Peyer's patch (tissue), 4 donors: ENCODE results near the gene KCNJ9. TPM values are rescaled to one million over a fixed set of nuclear protein-coding genes. Genes with fewer than 3 reads are reported as not detected.
A peak's percentile ranks its signal among the peaks of the same experiment; 100 is the strongest.

Experiments
- DNase-seq, 3 donors: peaks; one replicate each; pipeline ENCODE4 v3.0.0-alpha.2; 2017 to 2019
- H3K27ac ChIP-seq, 4 donors: fragments of 200-600 bp; sonication (generic); one replicate each; pipeline ENCODE4 v1.5.1; 2016 to 2019
- H3K27me3 ChIP-seq, 2 donors: fragments of 200-600 bp; sonication (generic); one replicate each; pipeline ENCODE4 v1.5.1; 2019
- H3K36me3 ChIP-seq, 3 donors: fragments of 200-600 bp; sonication (generic); one replicate each; pipeline ENCODE4 v1.5.1; 2016 to 2019
- H3K4me1 ChIP-seq, 4 donors: fragments of 200-600 bp; sonication (generic); one replicate each; pipeline ENCODE4 v1.5.1; 2016 to 2019
- H3K4me3 ChIP-seq, 4 donors: fragments of 200-600 bp; sonication (generic); 1 replicate in 3 of 4; 2 replicates in 1 of 4; pipeline ENCODE4 v1.5.1; 2016 to 2019; ENCODE audit warnings: mild to moderate bottlenecking in 1 of 4
- H3K9me3 ChIP-seq, 4 donors: fragments of 200-600 bp; sonication (generic); one replicate each; pipeline ENCODE4 v1.5.1; 2016 to 2019; ENCODE audit warnings: mild to moderate bottlenecking in 1 of 4
- CTCF ChIP-seq, 6 experiments: fragments of 450-650 bp in 4 of 6; fragments of 200-600 bp in 2 of 6; sonication (generic) in 1 of 6; IDR thresholded peaks; one replicate each; pipeline ENCODE4 v1.5.1; 2017 to 2019; ENCODE audit warnings: antibody characterized with exemption in 6 of 6, mild to moderate bottlenecking in 3 of 6, moderate library complexity in 1 of 6
- POLR2A ChIP-seq, 2 donors: fragments of 450-650 bp; IDR thresholded peaks; one replicate each; pipeline ENCODE4 v1.5.1; 2017; ENCODE audit warnings: antibody characterized with exemption in 2 of 2, mild to moderate bottlenecking in 2 of 2, moderate library complexity in 2 of 2
- total RNA-seq, 4 donors: library from RNA; depleted of rRNA; stranded (reverse); fragments of >200 nt; gene quantifications; one replicate each; pipeline ENCODE4 v1.1.0, GENCODE V29; 2016

KCNJ9 gene
- total RNA-seq, 4 donors from 2014 or later = not detected

- no peak for DNase-seq
- H3K36me3 ChIP-seq = peaks cover 0 to 45% (median 0%) of the 10 kb centered on the region in 3 donors
- H3K4me3 ChIP-seq = no peak overlapping the region
- H3K27me3 ChIP-seq = no peaks in the 10 kb centered on the region
- H3K9me3 ChIP-seq = no peaks in the 10 kb centered on the region
- peaks cover 5 to 54% (median 18%) of the 10 kb centered on the region in 4 donors for H3K4me1 ChIP-seq
- TF ChIP-seq POLR2A (IDR thresholded peaks at IDR 0.05) = no peak
- TF ChIP-seq CTCF (IDR thresholded peaks at IDR 0.05) = no peak
- peak overlapping the region in 2 of 4 donors; percentile 48 to 71 for H3K27ac ChIP-seq
These were observed 13.5 kb downstream of the KCNJ9 start for GRCh38 chr1:160094806-160095205.

GRCh38 chr1:160095382-160096105 lies 14.2 kb downstream of the KCNJ9 start:
- no peak for DNase-seq
- Histone ChIP-seq H3K36me3 (peaks cover 0 to 40% (median 0%) of the 10 kb centered on the region in 3 donors), H3K27ac (peak overlapping the region in 1 of 4 donors; percentile 21)

GRCh38 chr1:160096274-160097116 lies 15.2 kb downstream of the KCNJ9 start:
- TF ChIP-seq CTCF (IDR thresholded peaks at IDR 0.05) (no peak), POLR2A (IDR thresholded peaks at IDR 0.05) (peak in 1 of 2 donors; percentile 49)
- peaks cover 5 to 59% (median 22%) of the 10 kb centered on the region in 4 donors for H3K4me1 ChIP-seq
- no peaks in the 10 kb centered on the region for H3K27me3 ChIP-seq
- peak in 1 of 3 donors; percentile 71 for DNase-seq
- no peaks in the 10 kb centered on the region for H3K9me3 ChIP-seq
- peaks cover 0 to 30% (median 0%) of the 10 kb centered on the region in 3 donors for H3K36me3 ChIP-seq
- no peak overlapping the region for H3K27ac ChIP-seq
- peak overlapping the region in 2 of 4 donors; percentile 79 to 94 for H3K4me3 ChIP-seq

More at GRCh38 chr1:160095382-160096105, 14.2 kb downstream of the KCNJ9 start:
- TF ChIP-seq CTCF (IDR thresholded peaks at IDR 0.05) (no peak), POLR2A (IDR thresholded peaks at IDR 0.05) (no peak)
- Histone ChIP-seq H3K9me3 (no peaks in the 10 kb centered on the region), H3K4me3 (no peak overlapping the region), H3K4me1 (peaks cover 5 to 54% (median 18%) of the 10 kb centered on the region in 4 donors), H3K27me3 (no peaks in the 10 kb centered on the region)

- H3K9me3 ChIP-seq = no peaks in the 10 kb centered on the region
- peaks cover 0 to 22% (median 0%) of the 10 kb centered on the region in 3 donors for H3K36me3 ChIP-seq
- no peak for DNase-seq
- peaks cover 5 to 62% (median 22%) of the 10 kb centered on the region in 4 donors for H3K4me1 ChIP-seq
- H3K27me3 ChIP-seq = no peaks in the 10 kb centered on the region
- TF ChIP-seq CTCF (IDR thresholded peaks at IDR 0.05) (peak in 1 of 6 experiments; percentile 10), POLR2A (IDR thresholded peaks at IDR 0.05) (no peak)
- H3K4me3 ChIP-seq = peak overlapping the region; percentile 73 to 94 (median 85)
- peak overlapping the region; percentile 90 to 98 (median 92) for H3K27ac ChIP-seq
These were observed 16.0 kb downstream of the KCNJ9 start for GRCh38 chr1:160097151-160097910.
